GM19468 (cell line): ENCODE data around the gene SPEF1.
A peak's percentile ranks its signal among the peaks of the same experiment; 100 is the strongest.

Source experiments
- ATAC-seq: cut with Tn5 transposase; IDR thresholded peaks from one replicate; pipeline ENCODE4 v1.9.1; 2021; ENCODE audit warnings: mild to moderate bottlenecking, moderate library complexity, moderate number of reproducible peaks; ENCODE audit not compliant: unreplicated experiment; ENCODE audit errors: extremely low read depth

Gene SPEF1

GRCh38 chr20:3768342-3769130 is 12.7 kb downstream of the SPEF1 start:
- no peak for ATAC-seq

DNA sequence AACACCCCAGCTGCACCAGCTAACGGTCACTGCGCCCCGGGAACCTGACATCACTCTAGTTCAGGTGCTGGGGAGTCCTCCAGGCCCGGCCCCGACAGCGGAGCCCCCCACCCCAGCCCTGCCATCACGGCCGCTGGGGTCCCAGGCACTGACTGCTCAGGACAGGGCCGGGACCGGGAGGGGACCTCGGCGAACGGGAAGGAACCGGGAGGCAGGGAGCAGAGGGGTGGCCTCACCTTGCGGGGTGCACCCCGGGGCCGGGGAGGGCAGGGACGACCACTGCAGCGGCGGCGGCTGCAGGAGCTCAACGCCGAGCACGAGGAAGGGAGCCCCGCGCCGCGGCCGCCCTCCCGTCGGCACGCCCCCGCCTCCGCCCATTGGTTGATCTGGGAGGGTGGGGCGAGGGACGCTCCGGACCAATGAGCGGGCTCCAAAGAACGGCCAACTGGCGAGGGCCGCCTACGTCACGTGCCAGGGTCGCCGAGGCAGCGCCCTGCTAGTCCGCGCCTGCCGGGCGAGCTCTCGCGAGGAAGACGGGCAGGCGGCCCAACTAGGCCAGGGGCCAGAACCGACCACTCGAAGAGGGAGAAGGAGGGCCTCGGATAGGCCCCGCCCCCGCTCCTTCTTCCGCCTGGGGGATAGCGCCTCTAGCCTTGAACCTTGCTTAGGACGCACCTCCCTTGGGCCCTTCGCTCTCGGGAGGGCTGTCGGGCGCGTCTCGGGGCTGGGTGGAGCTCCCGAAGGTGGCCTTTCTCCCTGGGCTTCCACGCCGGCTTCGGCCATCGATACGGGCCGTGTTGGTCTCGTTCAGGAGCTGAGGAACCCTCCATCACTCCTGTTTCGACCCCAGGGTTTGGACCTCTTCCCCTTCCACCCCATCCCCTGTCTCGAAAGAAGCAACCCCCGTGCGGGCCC is 13.6 kb downstream of the SPEF1 start, which contains the start of gene ADISSP:
ADISSP (minus strand) TSS at position 327 of the 915 bp plus-strand sequence. CDS start 7,653 bp downstream, outside the sequence.
- peak; percentile 91 for ATAC-seq

- ATAC-seq: no peak
Observed at GRCh38 chr20:3767110-3767426, 14.2 kb downstream of the SPEF1 start.

- no peak for ATAC-seq
Observed at GRCh38 chr20:3766422-3767109, 14.7 kb downstream of the SPEF1 start.

GRCh38 chr20:3765171-3765882 is 15.9 kb downstream of the SPEF1 start:
- no peak for ATAC-seq

GRCh38 chr20:3764659-3765058 is 16.6 kb downstream of the SPEF1 start:
- no peak for ATAC-seq

GRCh38 chr20:3763671-3764601 is 17.3 kb downstream of the SPEF1 start:
- ATAC-seq: no peak

DNA sequence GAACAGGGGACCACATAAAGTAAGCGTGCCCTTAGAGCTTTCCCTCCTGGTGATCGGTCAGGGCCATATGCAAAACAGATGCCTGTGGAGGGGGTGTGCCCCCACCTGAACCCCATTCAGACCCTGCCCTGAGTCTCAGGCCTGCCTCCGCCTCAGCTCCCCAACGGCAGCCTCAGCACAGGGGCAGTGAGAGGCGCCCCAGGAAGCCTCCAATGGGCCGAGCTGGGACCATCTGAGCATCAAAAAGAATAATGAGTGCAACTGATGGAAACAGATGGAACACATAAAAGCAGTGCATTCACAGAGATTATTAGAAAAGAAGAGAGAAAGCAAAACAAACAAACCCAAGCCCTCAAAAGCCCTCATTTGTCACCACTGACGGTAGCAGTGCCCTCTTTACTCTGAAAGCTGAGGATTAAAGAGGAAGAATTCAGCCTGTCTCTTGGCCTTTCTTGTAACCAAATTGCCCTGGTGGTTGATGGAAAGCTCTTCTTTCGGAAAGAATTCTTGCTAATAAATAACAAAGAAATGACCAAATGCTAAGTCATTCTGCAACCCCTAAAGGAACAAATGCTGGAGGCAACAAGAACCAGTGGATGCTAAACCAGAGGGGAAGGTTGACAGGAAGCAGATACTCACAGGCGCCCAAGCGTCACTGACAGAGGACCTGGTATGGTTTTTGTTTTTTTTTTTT is 20.4 kb downstream of the SPEF1 start:
- no peak for ATAC-seq

GRCh38 chr20:3759884-3760283 is 21.4 kb downstream of the SPEF1 start:
- no peak for ATAC-seq

GRCh38 chr20:3759316-3759823 is 21.9 kb downstream of the SPEF1 start:
- no peak for ATAC-seq

- ATAC-seq: no peak
Observed at GRCh38 chr20:3758566-3758965, 22.7 kb downstream of the SPEF1 start.

- no peak for ATAC-seq
Observed at GRCh38 chr20:3757268-3757667, 24.0 kb downstream of the SPEF1 start.

GRCh38 chr20:3755814-3756480 is 25.3 kb downstream of the SPEF1 start:
- no peak for ATAC-seq

- no peak for ATAC-seq
Observed at GRCh38 chr20:3755269-3755668, 26.0 kb downstream of the SPEF1 start.

- no peak for ATAC-seq
Observed at GRCh38 chr20:3754276-3754630, 27.0 kb downstream of the SPEF1 start.

DNA sequence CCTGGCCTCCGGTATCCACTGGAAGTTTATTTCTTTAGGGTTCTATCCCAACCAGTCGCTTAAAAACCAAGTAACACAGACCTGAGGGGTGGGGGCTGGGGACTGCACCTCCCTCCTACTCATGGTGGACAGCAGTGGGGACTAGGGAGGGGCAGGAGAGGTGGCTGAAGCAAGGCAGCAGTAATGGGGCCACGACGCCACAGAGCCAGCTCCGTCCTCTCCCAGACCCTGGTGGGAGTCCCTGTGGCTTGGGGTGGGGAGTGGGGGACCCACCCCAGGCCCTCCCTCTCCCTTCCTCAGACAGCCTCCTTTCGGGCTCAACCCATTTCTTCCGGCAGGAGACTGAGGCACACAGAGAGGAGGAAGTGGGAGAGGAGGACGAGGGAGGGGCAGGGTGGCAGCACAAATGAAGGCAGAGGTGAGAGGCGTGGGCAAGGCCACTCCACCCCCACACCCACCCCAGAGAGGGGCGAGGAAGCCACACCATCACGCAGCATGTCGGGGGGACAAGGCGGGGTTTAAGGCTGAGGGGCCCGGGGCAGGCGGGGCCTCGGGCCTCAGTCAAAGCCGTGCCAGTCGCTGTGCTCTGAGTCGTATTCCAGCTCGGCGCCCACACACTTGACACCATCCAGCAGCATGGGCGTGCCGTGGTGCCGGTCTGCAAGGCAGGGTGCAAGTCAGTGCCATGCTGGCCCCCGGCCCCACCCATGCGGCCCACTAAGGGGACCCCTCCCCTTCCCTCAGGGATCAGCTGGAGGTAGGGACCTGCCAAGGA is 27.6 kb downstream of the SPEF1 start:
- no peak for ATAC-seq

- ATAC-seq: no peak
Observed at GRCh38 chr20:3753098-3753497, 28.1 kb downstream of the SPEF1 start.
